GM12878 (cell line): Measurements from ENCODE around the gene GFAP. TPM values are rescaled to one million over a fixed set of nuclear protein-coding genes. Genes with fewer than 3 reads are reported as not detected.

Source experiments
- ATAC-seq: fragments of 200-7000 bp; cut with Tn5 transposase; 3 replicates; pipeline ENCODE4 v1.9.1; 2020; ENCODE audit warnings: mild to moderate bottlenecking, moderate library complexity
- BruUV-seq: library from RNA; stranded (reverse); fragments of 400-500 nt; replicated peaks from 2 replicates; lab custom pipeline; 2021; lab: Mats Ljungman, UMichigan
- CTCF ChIA-PET: fragments of 300-600 bp; sonication (Branson Sonifier 250); formaldehyde crosslinking; extraction: SDS; loops from one replicate; lab custom pipeline; 2021; ENCODE audit warnings: inconsistent platforms; lab: Yijun Ruan, JAX
- POLR2A ChIA-PET: fragments of 350-600 bp; formaldehyde crosslinking; extraction: SDS; loops from one replicate; lab custom pipeline; 2021; ENCODE audit warnings: inconsistent platforms; lab: Charles Lee
- RAD21 ChIA-PET: fragments of 300-600 bp; sonication (Branson Sonifier 250); formaldehyde crosslinking; loops from one replicate; lab custom pipeline; 2023; ENCODE audit warnings: antibody characterized with exemption; ENCODE audit not compliant: unreplicated experiment; lab: Charles Lee
- SMC1A ChIA-PET: fragments of 300-600 bp; sonication (Branson Sonifier 250); formaldehyde crosslinking; loops from one replicate; lab custom pipeline; 2023; ENCODE audit not compliant: unreplicated experiment, uncharacterized antibody; lab: Charles Lee
- DNase-seq: peaks from one replicate; pipeline ENCODE4 v3.0.0-alpha.2; 2011; ENCODE audit warnings: low read depth, low spot score
- FAIRE-seq: peaks from 3 replicates; lab custom pipeline; 2011; peaks lifted over from hg19 to GRCh38; lab: Jason Lieb, UNC
- H2AFZ ChIP-seq: 2 replicates; pipeline ENCODE4 v1.6.0; 2011; ENCODE audit warnings: low read depth, low read length, control low read depth; ENCODE audit not compliant: control insufficient read depth
- H3K27ac ChIP-seq: 2 replicates; pipeline ENCODE4 v1.5.1; 2011; ENCODE audit warnings: control low read depth; ENCODE audit not compliant: control insufficient read depth, insufficient read depth
- H3K27me3 ChIP-seq, 2 experiments: replicated peaks in 1 of 2; 2 replicates each; pipeline versions ENCODE4 v1.6.0 to v1.6.1; 2011; ENCODE audit warnings: low read length in 1 of 2; ENCODE audit not compliant: control insufficient read depth in 2 of 2, insufficient read depth in 2 of 2
- H3K36me3 ChIP-seq, 2 experiments: 2 replicates each; pipeline ENCODE4 v1.5.1; 2011; ENCODE audit warnings: low read length in 1 of 2; ENCODE audit not compliant: control insufficient read depth in 2 of 2, insufficient read depth in 2 of 2
- H3K4me1 ChIP-seq: 2 replicates; pipeline ENCODE4 v1.6.1; 2011; ENCODE audit warnings: mild to moderate bottlenecking, low read length, moderate library complexity, mixed read lengths; ENCODE audit not compliant: control insufficient read depth, insufficient read depth
- H3K4me2 ChIP-seq: 2 replicates; pipeline ENCODE4 v1.6.0; 2011; ENCODE audit warnings: control low read depth; ENCODE audit not compliant: control insufficient read depth, insufficient read depth
- H3K4me3 ChIP-seq: fragments of 200-600 bp; sonication (generic); 2 replicates; pipeline ENCODE4 v1.5.1; 2016
- H3K79me2 ChIP-seq: 2 replicates; pipeline ENCODE4 v1.6.0; 2011; ENCODE audit warnings: low read length; ENCODE audit not compliant: control insufficient read depth, insufficient read depth
- H3K9ac ChIP-seq: 2 replicates; pipeline ENCODE4 v1.8.0; 2011; ENCODE audit warnings: low read length, control low read depth, mixed read lengths; ENCODE audit not compliant: control insufficient read depth, insufficient read depth
- H3K9me3 ChIP-seq: replicated peaks from 3 replicates; pipeline ENCODE4 v1.5.1; 2011; ENCODE audit warnings: mild to moderate bottlenecking, low read length; ENCODE audit not compliant: control insufficient read depth, insufficient read depth
- H4K20me1 ChIP-seq: 2 replicates; pipeline ENCODE4 v1.6.0; 2011; ENCODE audit not compliant: control insufficient read depth, insufficient read depth
- BCL11A ChIP-seq: IDR thresholded peaks from 2 replicates; pipeline ENCODE4 v1.6.1; 2011; ENCODE audit warnings: low read depth, low read length
- GATAD2B ChIP-seq: fragments of 450-650 bp; conservative IDR thresholded peaks from 2 replicates; pipeline ENCODE4 v1.6.1; 2017; ENCODE audit warnings: low read depth, mild to moderate bottlenecking, moderate library complexity
- IRF5 ChIP-seq: fragments of 450-650 bp; IDR thresholded peaks from 2 replicates; pipeline ENCODE4 v1.6.1; 2017; ENCODE audit warnings: borderline replicate concordance
- KDM1A ChIP-seq: fragments of 200-600 bp; sonication (generic); IDR thresholded peaks from 2 replicates; pipeline ENCODE4 v1.6.1; 2016; ENCODE audit warnings: borderline replicate concordance
- MTA3 ChIP-seq: IDR thresholded peaks from 2 replicates; pipeline ENCODE4 v1.6.1; 2012; ENCODE audit warnings: low read length, inconsistent platforms, borderline replicate concordance
- POLR2A ChIP-seq: IDR thresholded peaks from 2 replicates; pipeline ENCODE4 v1.6.1; 2011; ENCODE audit warnings: low read depth, mild to moderate bottlenecking, low read length
- SUZ12 ChIP-seq: fragments of 200-600 bp; sonication (generic); IDR thresholded peaks from one replicate; pipeline ENCODE4 v1.6.1; 2018; ENCODE audit warnings: antibody characterized with exemption, mild to moderate bottlenecking; ENCODE audit not compliant: unreplicated experiment
- ZBTB40 ChIP-seq: fragments of 450-650 bp; IDR thresholded peaks from 2 replicates; pipeline ENCODE4 v1.6.1; 2016; ENCODE audit warnings: mild to moderate bottlenecking, moderate library complexity, borderline replicate concordance
- WGBS: methylation state at CpG from one replicate; pipeline ENCODE4 v1.1.6; 2016; ENCODE audit warnings: low lambda C conversion rate; ENCODE audit not compliant: insufficient replicate concordance, insufficient coverage; ENCODE audit errors: missing lambda C conversion rate; 5-methylcytosine and 5-hydroxymethylcytosine counted together
- in situ Hi-C: fragments of 300-500 bp; cut with MboI; formaldehyde crosslinking; loops from 9 replicates; pipeline ENCODE4 v1.14.3; 2018; ENCODE audit warnings: mixed read lengths
- intact Hi-C: fragments of 100-400 bp; cut with micrococcal nuclease; formaldehyde crosslinking; loops from one replicate; pipeline ENCODE4 v1.14.2; 2022; ENCODE audit not compliant: unreplicated experiment
- polyA plus RNA-seq, 11 experiments: library from polyadenylated mRNA; depleted of rRNA in 4 of 11; unstranded in 6 of 11; stranded (reverse) in 5 of 11; fragments of >200 nt; fragmentation: Nextera tagmentation in 4 of 11; fragmentation: Illumina TruSeq in 1 of 11; extraction: Ambion mirVana in 4 of 11; extraction: Trizol in 1 of 11; gene quantifications; 1 replicate in 1 of 11; 2 replicates in 10 of 11; pipeline versions ENCODE4 v1.2.1 to v1.2.3, GENCODE V29; 2011 to 2016; ENCODE audit warnings: inconsistent platforms in 2 of 11, missing spikeins in 2 of 11, low read depth in 1 of 11
- total RNA-seq, 4 experiments: library from RNA; depleted of rRNA in 3 of 4; stranded (reverse); fragments of >200 nt in 3 of 4; fragmentation: Illumina TruSeq in 1 of 4; extraction: Trizol in 1 of 4; gene quantifications; 2 replicates each; pipeline versions ENCODE4 v1.2.1 to v1.2.3, GENCODE V29; 2013 to 2021
- TF ChIP-seq, protein P1 (sequence below): fragments of 450-650 bp; IDR thresholded peaks from 2 replicates; pipeline ENCODE4 v1.6.1; 2017; ENCODE audit warnings: mild to moderate bottlenecking, moderate library complexity

Gene GFAP
- total and polyA plus RNA-seq, 10 of the 15 experiments (the other 5 are each of a cell fraction or from before 2014, with no cell fraction given), result 0.04 to 0.25 TPM; not detected in 8

DNA sequence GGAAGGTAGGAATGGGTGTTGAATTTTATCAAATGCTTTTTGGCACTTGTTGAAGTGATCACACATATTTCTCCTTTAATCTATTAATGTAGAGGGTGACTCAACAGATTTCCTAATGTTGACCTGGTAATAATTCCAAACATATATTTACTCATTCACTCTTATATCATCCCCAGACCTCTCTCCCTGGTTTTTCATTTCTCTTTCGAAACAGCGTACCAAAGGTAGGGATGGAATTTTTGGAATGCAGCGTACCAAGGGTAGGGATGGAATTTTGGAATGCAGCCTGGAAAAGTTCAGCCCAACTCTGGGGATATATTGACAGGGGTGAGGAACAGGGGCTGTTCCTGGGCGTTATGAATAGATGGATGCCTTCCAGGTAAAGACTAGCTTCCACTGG lies 25.0 kb upstream of the GFAP start (continued):
- no peak for TF ChIP-seq KDM1A
- no peak for TF ChIP-seq POLR2A
- TF ChIP-seq, protein P1, sequence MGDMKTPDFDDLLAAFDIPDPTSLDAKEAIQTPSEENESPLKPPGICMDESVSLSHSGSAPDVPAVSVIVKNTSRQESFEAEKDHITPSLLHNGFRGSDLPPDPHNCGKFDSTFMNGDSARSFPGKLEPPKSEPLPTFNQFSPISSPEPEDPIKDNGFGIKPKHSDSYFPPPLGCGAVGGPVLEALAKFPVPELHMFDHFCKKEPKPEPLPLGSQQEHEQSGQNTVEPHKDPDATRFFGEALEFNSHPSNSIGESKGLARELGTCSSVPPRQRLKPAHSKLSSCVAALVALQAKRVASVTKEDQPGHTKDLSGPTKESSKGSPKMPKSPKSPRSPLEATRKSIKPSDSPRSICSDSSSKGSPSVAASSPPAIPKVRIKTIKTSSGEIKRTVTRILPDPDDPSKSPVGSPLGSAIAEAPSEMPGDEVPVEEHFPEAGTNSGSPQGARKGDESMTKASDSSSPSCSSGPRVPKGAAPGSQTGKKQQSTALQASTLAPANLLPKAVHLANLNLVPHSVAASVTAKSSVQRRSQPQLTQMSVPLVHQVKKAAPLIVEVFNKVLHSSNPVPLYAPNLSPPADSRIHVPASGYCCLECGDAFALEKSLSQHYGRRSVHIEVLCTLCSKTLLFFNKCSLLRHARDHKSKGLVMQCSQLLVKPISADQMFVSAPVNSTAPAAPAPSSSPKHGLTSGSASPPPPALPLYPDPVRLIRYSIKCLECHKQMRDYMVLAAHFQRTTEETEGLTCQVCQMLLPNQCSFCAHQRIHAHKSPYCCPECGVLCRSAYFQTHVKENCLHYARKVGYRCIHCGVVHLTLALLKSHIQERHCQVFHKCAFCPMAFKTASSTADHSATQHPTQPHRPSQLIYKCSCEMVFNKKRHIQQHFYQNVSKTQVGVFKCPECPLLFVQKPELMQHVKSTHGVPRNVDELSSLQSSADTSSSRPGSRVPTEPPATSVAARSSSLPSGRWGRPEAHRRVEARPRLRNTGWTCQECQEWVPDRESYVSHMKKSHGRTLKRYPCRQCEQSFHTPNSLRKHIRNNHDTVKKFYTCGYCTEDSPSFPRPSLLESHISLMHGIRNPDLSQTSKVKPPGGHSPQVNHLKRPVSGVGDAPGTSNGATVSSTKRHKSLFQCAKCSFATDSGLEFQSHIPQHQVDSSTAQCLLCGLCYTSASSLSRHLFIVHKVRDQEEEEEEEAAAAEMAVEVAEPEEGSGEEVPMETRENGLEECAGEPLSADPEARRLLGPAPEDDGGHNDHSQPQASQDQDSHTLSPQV, result no peak

- no peak overlapping the region for H2AFZ ChIP-seq
- H3K4me1 ChIP-seq, result no peaks in the 10 kb centered on the region
- no peak overlapping the region for H3K4me3 ChIP-seq
- TF ChIP-seq GATAD2B, result no peak
- no peak for TF ChIP-seq BCL11A
- no peak for TF ChIP-seq SUZ12
- TF ChIP-seq ZBTB40, result no peak
- TF ChIP-seq MTA3, result no peak
- no peak for TF ChIP-seq IRF5
- H3K27me3 ChIP-seq, result no peaks in the 10 kb centered on the region
- H3K9me3 ChIP-seq, result no peaks in the 10 kb centered on the region; the same call in 1 of the 3 replicates
- FAIRE-seq (no peak), ATAC-seq (no peak), DNase-seq (no peak)
- SMC1A ChIA-PET, result no interaction called here
- 97% methylated on average over 7 of the region's 9 CpGs for WGBS
- in situ Hi-C loops (no loop called here), intact Hi-C loops (no loop called here)
- POLR2A ChIA-PET, result no interaction called here
- no peaks in the 10 kb centered on the region for H4K20me1 ChIP-seq
- H3K4me2 ChIP-seq, result no peak overlapping the region
- BruUV-seq, result no TSS peak
- H3K36me3 ChIP-seq, result peaks cover 19 to 45% of the 10 kb centered on the region in 2 experiments
- no peak overlapping the region for H3K27ac ChIP-seq
- CTCF ChIA-PET, result no interaction called here
- H3K9ac ChIP-seq, result no peak overlapping the region
- H3K79me2 ChIP-seq, result peaks cover 10% of the 10 kb centered on the region
- RAD21 ChIA-PET, result no interaction called here
Measured at GRCh38 chr17:44935116-44935515, 19.8 kb upstream of the GFAP start.
